HG03521 (cell line): ENCODE measurements around the gene PFN3.
A peak's percentile ranks its signal among the peaks of the same experiment; 100 is the strongest.
"Not testable (repeated sequence)": the region's sequence is repeated elsewhere in the genome, so short reads cannot be mapped to it uniquely, and the experiment has no call there.

Experiments
- ATAC-seq: cut with Tn5 transposase; IDR thresholded peaks from one replicate; pipeline ENCODE4 v1.9.1; 2021; ENCODE audit warnings: mild to moderate bottlenecking, moderate library complexity; ENCODE audit not compliant: unreplicated experiment

PFN3 gene

GRCh38 chr5:177361418-177362291, 38.8 kb downstream of the PFN3 start:
- no peak for ATAC-seq

- not testable (repeated sequence) for ATAC-seq
Measured at GRCh38 chr5:177360740-177361139, 39.7 kb downstream of the PFN3 start.

- ATAC-seq = no peak
Measured at GRCh38 chr5:177359860-177360259, 40.6 kb downstream of the PFN3 start.

GRCh38 chr5:177359451-177359851, 41.0 kb downstream of the PFN3 start:
- ATAC-seq = no peak

GRCh38 chr5:177358370-177358819, 42.1 kb downstream of the PFN3 start:
- ATAC-seq = no peak

GRCh38 chr5:177357459-177358351, 42.8 kb downstream of the PFN3 start, which contains the start of gene RGS14:
Gene RGS14, plus strand, starts transcription at chr5:177357924. Its CDS starts 101 bp downstream, at chr5:177358025.
- peak; percentile 91 for ATAC-seq

- ATAC-seq = no peak
Measured at GRCh38 chr5:177357146-177357458, 43.4 kb downstream of the PFN3 start.

- no peak for ATAC-seq
Measured at GRCh38 chr5:177356746-177357145, 43.7 kb downstream of the PFN3 start.

- ATAC-seq = no peak
Measured at GRCh38 chr5:177355868-177356168, 44.6 kb downstream of the PFN3 start.

GRCh38 chr5:177355162-177355867, 45.1 kb downstream of the PFN3 start:
- ATAC-seq = no peak

GRCh38 chr5:177354711-177355110, 45.8 kb downstream of the PFN3 start:
- no peak for ATAC-seq

- no peak for ATAC-seq
Measured at GRCh38 chr5:177354256-177354655, 46.2 kb downstream of the PFN3 start.

- ATAC-seq = no peak
Measured at GRCh38 chr5:177353093-177353492, 47.4 kb downstream of the PFN3 start.

- peak; percentile 96 for ATAC-seq
Measured at GRCh38 chr5:177351392-177352329, 48.8 kb downstream of the PFN3 start, which contains the start of gene LMAN2. Gene LMAN2, minus strand, starts transcription at chr5:177351668. Its CDS starts 21 bp downstream, at chr5:177351647.

GRCh38 chr5:177350776-177351391, 49.6 kb downstream of the PFN3 start:
- ATAC-seq = no peak
